Gastrocnemius medialis (tissue), 4 donors: Measurements from ENCODE around the gene MYRF. TPM values are rescaled to one million over a fixed set of nuclear protein-coding genes. Genes with fewer than 3 reads are reported as not detected.

Experiments
- ATAC-seq, 2 donors: fragments of 150-250 bp; one replicate each; pipeline ENCODE4 v1.9.1; 2016
- DNase-seq, 2 donors: peaks; one replicate each; pipeline ENCODE4 v3.0.0-alpha.2; 2019
- H3K27ac ChIP-seq, 4 donors: fragments of 200-600 bp; sonication (generic); 1 replicate in 1 of 4; 2 replicates in 3 of 4; pipeline ENCODE4 v1.5.1; 2016 to 2018; ENCODE audit warnings: mild to moderate bottlenecking in 2 of 4, moderate library complexity in 1 of 4
- H3K27me3 ChIP-seq, 3 donors: fragments of 200-600 bp; sonication (generic) in 2 of 3; 1 replicate in 1 of 3; 2 replicates in 2 of 3; pipeline versions ENCODE4 v1.5.1 to v1.6.0; 2016 to 2019; ENCODE audit warnings: mild to moderate bottlenecking in 1 of 3, moderate library complexity in 1 of 3
- H3K36me3 ChIP-seq, 2 donors: fragments of 200-600 bp; sonication (generic) in 1 of 2; one replicate each; pipeline ENCODE4 v1.5.1; 2017 to 2018
- H3K4me1 ChIP-seq, 2 donors: fragments of 200-600 bp; sonication (generic) in 1 of 2; one replicate each; pipeline ENCODE4 v1.5.1; 2016 to 2017; ENCODE audit warnings: mild to moderate bottlenecking in 2 of 2
- H3K4me3 ChIP-seq, 4 donors: fragments of 200-600 bp; sonication (generic) in 3 of 4; 1 replicate in 1 of 4; 2 replicates in 3 of 4; pipeline ENCODE4 v1.5.1; 2016 to 2019; ENCODE audit warnings: mild to moderate bottlenecking in 2 of 4
- H3K9me3 ChIP-seq, 3 donors: fragments of 200-600 bp; sonication (generic) in 2 of 3; 1 replicate in 1 of 3; 2 replicates in 2 of 3; pipeline ENCODE4 v1.5.1; 2016 to 2019
- CTCF ChIP-seq, 5 experiments: fragments of 450-650 bp in 3 of 5; fragments of 200-600 bp in 2 of 5; sonication (generic) in 2 of 5; IDR thresholded peaks in 4 of 5; conservative IDR thresholded peaks in 1 of 5; 1 replicate in 4 of 5; 2 replicates in 1 of 5; pipeline ENCODE4 v1.5.1; 2016 to 2019; ENCODE audit warnings: antibody characterized with exemption in 5 of 5, mild to moderate bottlenecking in 3 of 5, moderate library complexity in 3 of 5
- POLR2A ChIP-seq, 2 donors: fragments of 450-650 bp; IDR thresholded peaks; one replicate each; pipeline ENCODE4 v1.6.1; 2017; ENCODE audit warnings: antibody characterized with exemption in 2 of 2, mild to moderate bottlenecking in 2 of 2, moderate library complexity in 2 of 2
- in situ Hi-C, 4 donors: fragments of 200-750 bp; cut with MboI; loops; one replicate each; pipeline versions ENCODE4 v1.15.0 to v1.8.0; 2017; ENCODE audit warnings: low sequenced_read_pairs in 4 of 4
- intact Hi-C: fragments of 100-400 bp; cut with DNase I; formaldehyde crosslinking; loops from one replicate; pipeline ENCODE4 v1.15.1; 2023; ENCODE audit warnings: low total_unique reads
- total RNA-seq, 4 donors: library from RNA; depleted of rRNA; stranded (reverse); fragments of >200 nt; gene quantifications; one replicate each; pipeline versions ENCODE4 v1.1.0 to v1.2.3, GENCODE V29; 2016

Gene MYRF
- total RNA-seq, 4 donors from 2014 or later, result 0.07 TPM; not detected in 3

GRCh38 chr11:61760946-61761345 is 8.5 kb downstream of the MYRF start:
- Histone ChIP-seq H3K4me3 (no peak overlapping the region), H3K36me3 (no peaks in the 10 kb centered on the region), H3K4me1 (no peaks in the 10 kb centered on the region), H3K9me3 (no peaks in the 10 kb centered on the region), H3K27me3 (peaks cover 7 to 17% (median 8%) of the 10 kb centered on the region in 3 donors), H3K27ac (no peak overlapping the region)
- intact Hi-C loops, result no loop called here
- no peak for TF ChIP-seq POLR2A (IDR thresholded peaks at IDR 0.05)
- ATAC-seq (no peak), DNase-seq (no peak)
- in situ Hi-C loops, result no loop called here

DNA sequence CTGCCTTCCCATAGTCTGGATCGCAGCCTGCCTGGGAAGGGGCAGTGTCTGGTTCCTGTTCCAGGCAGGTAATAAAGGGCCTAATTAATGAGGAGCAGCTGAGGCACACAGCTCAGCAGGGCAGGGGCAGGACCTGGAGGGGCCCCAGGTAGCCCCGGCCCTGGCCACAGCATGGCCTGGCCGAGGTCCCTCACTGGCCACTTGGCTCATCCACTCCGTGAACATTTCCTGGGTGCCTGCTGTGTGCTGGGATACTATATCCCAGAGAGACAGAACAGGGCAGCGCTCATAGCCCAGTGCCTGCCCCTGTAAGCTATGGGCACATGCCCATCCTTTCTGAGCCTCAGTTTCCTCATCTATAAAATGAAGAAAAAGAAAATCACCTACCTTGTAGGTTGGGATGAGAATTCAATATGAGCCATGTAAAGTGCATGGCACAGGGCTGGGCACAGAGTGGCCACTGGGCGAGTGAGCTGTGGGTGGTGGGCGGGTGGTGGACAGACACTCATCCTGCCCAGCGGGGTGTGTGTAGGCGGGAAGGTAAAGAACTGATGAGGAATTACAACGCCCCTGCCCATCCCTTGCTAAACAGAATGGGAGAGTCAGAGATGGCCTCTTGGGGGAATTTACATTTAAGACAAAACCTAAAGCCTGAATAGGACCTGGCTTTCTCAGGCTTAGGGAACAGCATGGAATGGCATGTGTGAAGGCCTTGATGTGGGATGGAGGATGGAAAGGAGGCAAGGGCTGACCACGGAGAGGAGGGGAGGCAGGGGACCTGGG is 9.2 kb downstream of the MYRF start:
- H3K27me3 ChIP-seq, result peaks cover 7 to 17% (median 8%) of the 10 kb centered on the region in 3 donors
- TF ChIP-seq POLR2A (IDR thresholded peaks at IDR 0.05) (no peak), CTCF (IDR thresholded peaks at IDR 0.05 in 4 of 5, conservative IDR thresholded peaks at IDR 0.05 in 1 of 5) (no peak)

GRCh38 chr11:61762223-61762615 is 9.8 kb downstream of the MYRF start:
- DNase-seq (no peak), ATAC-seq (no peak)
- in situ Hi-C loops, result no loop called here
- intact Hi-C loops, result no loop called here
- Histone ChIP-seq H3K27me3 (peaks cover 7 to 17% (median 8%) of the 10 kb centered on the region in 3 donors), H3K36me3 (no peaks in the 10 kb centered on the region), H3K27ac (no peak overlapping the region), H3K9me3 (no peaks in the 10 kb centered on the region), H3K4me3 (no peak overlapping the region), H3K4me1 (no peaks in the 10 kb centered on the region)
- TF ChIP-seq POLR2A (IDR thresholded peaks at IDR 0.05) (no peak), CTCF (IDR thresholded peaks at IDR 0.05 in 4 of 5, conservative IDR thresholded peaks at IDR 0.05 in 1 of 5) (no peak)

More for the DNA sequence above, 9.2 kb downstream of the MYRF start:
- Histone ChIP-seq H3K27ac (no peak overlapping the region), H3K9me3 (no peaks in the 10 kb centered on the region), H3K4me1 (no peaks in the 10 kb centered on the region), H3K36me3 (no peaks in the 10 kb centered on the region), H3K4me3 (no peak overlapping the region)
- intact Hi-C loops, result no loop called here
- DNase-seq, result no peak
- in situ Hi-C loops, result no loop called here
- ATAC-seq, result no peak

- H3K27ac ChIP-seq, result no peak overlapping the region
- H3K36me3 ChIP-seq, result no peaks in the 10 kb centered on the region
- no peaks in the 10 kb centered on the region for H3K9me3 ChIP-seq
- ATAC-seq, result no peak
- H3K4me3 ChIP-seq, result no peak overlapping the region
- no peaks in the 10 kb centered on the region for H3K4me1 ChIP-seq
- intact Hi-C loops, result no loop called here
- DNase-seq, result no peak
- TF ChIP-seq CTCF (IDR thresholded peaks at IDR 0.05 in 4 of 5, conservative IDR thresholded peaks at IDR 0.05 in 1 of 5) (no peak), POLR2A (IDR thresholded peaks at IDR 0.05) (no peak)
- H3K27me3 ChIP-seq, result peaks cover 7 to 17% (median 8%) of the 10 kb centered on the region in 3 donors
- in situ Hi-C loops, result no loop called here
Measured at GRCh38 chr11:61762798-61763197, 10.4 kb downstream of the MYRF start.

- Histone ChIP-seq H3K4me3 (no peak overlapping the region), H3K4me1 (no peaks in the 10 kb centered on the region), H3K9me3 (no peaks in the 10 kb centered on the region), H3K36me3 (no peaks in the 10 kb centered on the region), H3K27ac (no peak overlapping the region), H3K27me3 (peaks cover 7 to 17% (median 8%) of the 10 kb centered on the region in 3 donors)
- no peak for TF ChIP-seq POLR2A (IDR thresholded peaks at IDR 0.05)
- no peak for TF ChIP-seq CTCF (IDR thresholded peaks at IDR 0.05 in 4 of 5, conservative IDR thresholded peaks at IDR 0.05 in 1 of 5)
- ATAC-seq, result no peak
- in situ Hi-C loops (no loop called here), intact Hi-C loops (no loop called here)
- no peak for DNase-seq
Measured at GRCh38 chr11:61763930-61764605, 11.6 kb downstream of the MYRF start.
